Measurements from ENCODE around the gene SLC11A1.

The SLC11A1 gene

GRCh38 chr2:218431878-218432277 lies 49.8 kb downstream of the SLC11A1 start:
- no peak for DNase-seq (ENCODE audit: low read depth in 3 of 3, low spot score in 1 of 3)

DNA sequence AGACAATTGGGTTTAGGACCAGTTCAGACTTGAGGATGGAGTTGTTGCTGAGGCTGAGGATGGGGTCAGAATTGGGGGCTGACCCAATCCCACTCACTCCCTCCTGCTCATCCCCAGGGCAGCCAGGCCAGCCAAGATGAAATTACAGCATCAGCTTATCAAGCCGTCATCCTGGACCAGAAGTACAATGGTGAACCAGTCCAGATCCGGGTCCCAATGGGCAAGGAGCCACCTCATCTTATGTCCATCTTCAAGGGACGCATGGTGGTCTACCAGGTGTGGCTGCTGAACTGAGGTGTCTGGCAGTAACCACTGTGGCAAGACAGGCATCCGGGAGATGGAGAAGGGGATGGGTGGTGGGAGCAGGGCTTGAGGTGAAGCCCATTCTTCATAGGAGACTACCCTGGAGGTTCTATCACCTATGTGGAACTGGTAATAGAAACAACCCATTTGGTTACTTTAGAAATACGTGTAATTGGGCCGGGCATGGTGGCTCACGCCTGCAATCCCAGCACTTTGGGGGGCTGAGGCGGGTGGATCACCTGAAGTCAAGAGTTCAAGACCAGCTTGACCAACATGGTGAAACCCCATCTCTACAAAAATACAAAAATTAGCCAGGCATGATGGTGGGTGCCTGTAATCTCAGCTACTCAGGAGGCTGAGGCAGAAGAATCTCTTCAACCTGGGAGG lies 50.7 kb downstream of the SLC11A1 start:
- no peak for DNase-seq (ENCODE audit: low read depth in 3 of 3, low spot score in 1 of 3)

DNA sequence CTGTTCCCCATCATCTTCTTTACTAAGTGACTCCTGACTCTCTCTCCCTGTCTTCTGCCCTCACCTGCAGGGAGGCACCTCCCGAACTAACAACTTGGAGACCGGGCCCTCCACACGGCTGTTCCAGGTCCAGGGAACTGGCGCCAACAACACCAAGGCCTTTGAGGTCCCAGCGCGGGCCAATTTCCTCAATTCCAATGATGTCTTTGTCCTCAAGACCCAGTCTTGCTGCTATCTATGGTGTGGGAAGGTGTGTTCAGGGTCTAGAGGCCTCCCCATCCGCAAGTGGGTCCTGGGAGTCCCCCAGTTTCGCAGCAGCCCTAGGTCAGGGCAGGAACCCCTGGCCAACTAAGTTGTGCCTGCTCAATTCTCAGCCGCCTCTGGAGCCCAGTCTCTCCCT lies 52.4 kb downstream of the SLC11A1 start:
- DNase-seq (ENCODE audit: low read depth in 3 of 3, low spot score in 1 of 3) = no peak

DNA sequence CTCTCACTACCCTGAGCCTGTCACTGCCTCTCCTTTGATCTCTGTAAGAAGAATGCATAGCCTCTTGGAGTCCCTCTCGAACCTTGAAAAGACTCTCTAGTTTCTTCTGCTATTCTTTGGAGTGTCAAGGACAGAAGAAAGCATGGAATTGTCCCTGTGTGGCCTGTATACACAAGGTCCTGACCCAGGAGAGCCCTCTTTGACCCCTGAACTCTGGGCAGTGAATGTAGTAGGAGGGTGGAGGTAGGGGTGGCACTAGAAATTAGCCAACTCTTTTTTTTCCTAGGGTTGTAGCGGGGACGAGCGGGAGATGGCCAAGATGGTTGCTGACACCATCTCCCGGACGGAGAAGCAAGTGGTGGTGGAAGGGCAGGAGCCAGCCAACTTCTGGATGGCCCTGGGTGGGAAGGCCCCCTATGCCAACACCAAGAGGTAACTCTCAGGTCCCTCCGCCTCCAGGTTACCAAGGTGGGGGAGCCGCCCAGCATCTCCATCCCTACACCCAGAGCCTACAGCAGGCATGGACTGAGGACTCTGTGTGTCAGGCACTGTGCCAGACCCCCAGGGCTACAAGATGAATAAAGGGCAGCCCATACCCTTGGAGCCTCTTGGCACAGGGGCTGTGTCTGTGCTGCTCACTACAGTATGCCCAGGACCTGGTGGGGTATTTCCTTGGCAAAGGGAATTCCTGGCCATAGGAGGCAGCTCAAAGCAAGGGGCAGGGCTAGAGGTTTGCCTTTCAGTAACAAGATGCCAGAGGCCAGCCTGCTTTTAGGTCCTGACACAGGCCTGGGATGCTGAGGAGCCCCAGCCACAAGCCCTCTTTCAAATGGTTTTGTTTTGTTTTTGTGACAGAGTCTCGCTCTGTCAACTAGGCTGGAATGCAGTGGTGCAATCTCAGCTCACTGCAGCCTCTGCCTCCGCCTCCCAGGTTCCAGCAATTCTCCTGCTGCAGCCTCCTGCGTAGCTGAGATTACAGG lies 53.2 kb downstream of the SLC11A1 start:
- no peak for DNase-seq (ENCODE audit: low read depth in 3 of 3, low spot score in 1 of 3)

GRCh38 chr2:218436992-218437391 lies 54.9 kb downstream of the SLC11A1 start:
- no peak for DNase-seq (ENCODE audit: low read depth in 3 of 3, low spot score in 1 of 3)

DNA sequence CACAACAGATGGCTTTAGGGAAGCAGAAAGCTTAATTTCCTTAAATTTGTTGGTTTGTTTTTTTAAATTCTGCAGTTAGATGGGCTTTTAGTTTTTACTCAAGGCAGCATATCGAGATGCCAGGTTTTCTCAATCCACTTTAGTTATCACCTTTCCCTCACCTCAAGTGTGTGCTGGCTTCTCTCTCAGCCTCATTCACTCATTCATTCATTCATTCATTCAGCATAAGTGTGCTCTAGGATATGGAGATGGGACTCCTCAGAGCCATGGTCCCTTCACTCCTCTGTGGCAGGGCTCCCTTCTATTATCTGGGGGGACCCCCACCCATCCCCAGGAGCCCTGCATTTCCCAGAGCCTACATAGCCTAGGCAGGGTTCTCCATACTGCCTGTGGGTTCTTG lies 55.9 kb downstream of the SLC11A1 start:
- no peak for DNase-seq (ENCODE audit: low read depth in 3 of 3, low spot score in 1 of 3)

GRCh38 chr2:218438596-218438995 lies 56.5 kb downstream of the SLC11A1 start:
- DNase-seq (ENCODE audit: low read depth in 3 of 3, low spot score in 1 of 3) = no peak

GRCh38 chr2:218444692-218445357 lies 62.8 kb downstream of the SLC11A1 start:
- no peak for DNase-seq (ENCODE audit: low read depth in 3 of 3, low spot score in 1 of 3)

DNA sequence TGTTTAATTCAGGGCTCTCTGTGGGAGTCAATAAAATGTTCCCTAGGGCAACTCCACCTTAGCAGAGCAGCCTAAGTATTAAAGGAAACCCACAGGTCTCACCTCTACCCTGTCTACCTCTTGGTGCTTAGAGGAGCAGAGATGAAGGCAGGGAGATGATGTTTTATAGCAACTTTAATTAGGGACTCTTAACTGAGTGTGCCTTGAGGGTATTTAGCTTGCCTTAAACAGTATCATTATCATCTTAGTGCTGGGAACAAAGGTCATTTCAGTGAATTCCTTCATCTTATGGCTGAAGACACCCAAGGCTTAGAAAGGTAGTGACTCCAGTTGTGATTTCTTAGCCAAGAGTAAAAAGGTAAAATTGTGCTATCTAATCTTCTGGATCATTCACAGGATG lies 63.5 kb downstream of the SLC11A1 start:
- DNase-seq (ENCODE audit: low read depth in 3 of 3, low spot score in 1 of 3) = no peak
